Sigmoid colon (tissue), 4 donors: ENCODE results near the gene LOXL3.

ENCODE experiments used
- CTCF ChIP-seq, 4 experiments: fragments of 450-650 bp in 3 of 4; fragments of 200-600 bp in 1 of 4; IDR thresholded peaks; one replicate each; pipeline ENCODE4 v1.5.1; 2016 to 2019; ENCODE audit warnings: antibody characterized with exemption in 4 of 4, mild to moderate bottlenecking in 3 of 4, moderate library complexity in 2 of 4
- POLR2A ChIP-seq, 2 donors: fragments of 450-650 bp; IDR thresholded peaks; one replicate each; pipeline ENCODE4 v1.6.1; 2016; ENCODE audit warnings: antibody characterized with exemption in 2 of 2, mild to moderate bottlenecking in 2 of 2, moderate library complexity in 2 of 2
- POLR2AphosphoS5 ChIP-seq, 4 donors: sonication (generic); formaldehyde crosslinking; IDR thresholded peaks; one replicate each; pipeline ENCODE4 v1.6.1; 2017; ENCODE audit warnings: antibody characterized with exemption in 4 of 4

DNA sequence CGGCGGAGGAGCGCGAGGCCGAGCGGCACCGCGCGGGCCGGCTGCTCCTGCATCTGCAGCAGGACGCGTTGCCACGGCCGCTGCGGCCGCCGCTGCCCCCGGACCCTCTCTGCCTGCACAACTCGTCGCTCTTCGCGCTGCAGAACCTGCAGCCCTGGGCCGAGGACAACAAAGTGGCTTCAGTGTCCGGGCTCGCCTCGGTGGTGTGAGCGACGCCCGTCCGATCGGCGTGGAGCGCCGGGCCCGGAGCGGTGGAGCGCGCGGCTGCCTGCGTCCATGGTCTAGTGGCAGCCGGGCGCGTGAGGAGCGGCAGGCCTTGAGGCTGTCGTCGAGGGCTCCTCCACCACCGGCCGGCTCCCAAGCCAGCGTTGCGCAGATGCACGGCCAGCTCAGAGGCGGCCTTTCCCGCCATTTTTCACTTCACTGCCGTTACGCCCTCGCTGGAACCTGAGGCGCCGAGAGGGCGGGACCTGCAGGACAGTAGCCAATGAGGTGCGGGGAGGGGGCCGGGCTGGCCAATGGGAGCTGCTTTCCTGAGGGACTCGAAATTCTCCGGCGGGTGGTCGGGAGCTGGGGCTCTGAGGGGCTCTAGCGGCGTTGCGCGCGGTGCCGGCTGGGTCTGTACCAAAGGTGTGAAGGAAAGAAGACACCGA, 37.6 kb downstream of the LOXL3 start:
- no peak for TF ChIP-seq CTCF (IDR thresholded peaks at IDR 0.05)
- no peak for TF ChIP-seq POLR2A (IDR thresholded peaks at IDR 0.05)
- no peak for TF ChIP-seq POLR2AphosphoS5 (IDR thresholded peaks at IDR 0.05)
